OCI-LY3 (cell line): Measurements from ENCODE around the gene SH3GLB2.

Experiments
- EZH2phosphoT487 ChIP-seq: fragments of 200-600 bp; shearing (Covaris generic); IDR thresholded peaks from 2 replicates; pipeline ENCODE4 v1.6.1; 2018; ENCODE audit warnings: antibody characterized with exemption, mixed run types, low read depth
- TF ChIP-seq, protein P1 (sequence below): fragments of 200-600, 300-600 bp; sonication (generic); IDR thresholded peaks from 2 replicates; pipeline ENCODE4 v1.5.1; 2014; ENCODE audit warnings: antibody characterized with exemption, low read length, low read depth

DNA sequence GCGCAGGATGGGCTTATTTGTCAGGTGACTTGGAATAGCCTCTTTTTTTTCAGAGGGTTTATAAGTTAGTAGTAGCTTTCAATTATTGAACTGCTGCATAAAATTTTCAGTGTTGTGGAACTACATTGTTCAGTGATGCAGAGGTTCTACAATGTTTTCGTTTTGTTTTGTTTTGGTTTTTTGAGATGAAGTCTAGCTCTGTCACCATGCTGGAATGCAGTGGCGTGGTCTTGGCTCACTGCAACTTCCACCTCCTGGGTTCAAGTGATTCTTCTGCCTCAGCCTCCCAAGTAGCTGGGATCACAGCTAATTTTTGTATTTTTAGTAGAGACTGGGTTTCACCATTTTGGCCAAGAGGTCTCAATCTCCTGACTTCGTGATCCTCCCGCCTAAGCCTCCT lies 58.6 kb downstream of the SH3GLB2 start:
- TF ChIP-seq, protein P1, sequence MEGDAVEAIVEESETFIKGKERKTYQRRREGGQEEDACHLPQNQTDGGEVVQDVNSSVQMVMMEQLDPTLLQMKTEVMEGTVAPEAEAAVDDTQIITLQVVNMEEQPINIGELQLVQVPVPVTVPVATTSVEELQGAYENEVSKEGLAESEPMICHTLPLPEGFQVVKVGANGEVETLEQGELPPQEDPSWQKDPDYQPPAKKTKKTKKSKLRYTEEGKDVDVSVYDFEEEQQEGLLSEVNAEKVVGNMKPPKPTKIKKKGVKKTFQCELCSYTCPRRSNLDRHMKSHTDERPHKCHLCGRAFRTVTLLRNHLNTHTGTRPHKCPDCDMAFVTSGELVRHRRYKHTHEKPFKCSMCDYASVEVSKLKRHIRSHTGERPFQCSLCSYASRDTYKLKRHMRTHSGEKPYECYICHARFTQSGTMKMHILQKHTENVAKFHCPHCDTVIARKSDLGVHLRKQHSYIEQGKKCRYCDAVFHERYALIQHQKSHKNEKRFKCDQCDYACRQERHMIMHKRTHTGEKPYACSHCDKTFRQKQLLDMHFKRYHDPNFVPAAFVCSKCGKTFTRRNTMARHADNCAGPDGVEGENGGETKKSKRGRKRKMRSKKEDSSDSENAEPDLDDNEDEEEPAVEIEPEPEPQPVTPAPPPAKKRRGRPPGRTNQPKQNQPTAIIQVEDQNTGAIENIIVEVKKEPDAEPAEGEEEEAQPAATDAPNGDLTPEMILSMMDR = no peak
- no peak for TF ChIP-seq EZH2phosphoT487
